Measurements from ENCODE around the gene C2orf80.

DNA sequence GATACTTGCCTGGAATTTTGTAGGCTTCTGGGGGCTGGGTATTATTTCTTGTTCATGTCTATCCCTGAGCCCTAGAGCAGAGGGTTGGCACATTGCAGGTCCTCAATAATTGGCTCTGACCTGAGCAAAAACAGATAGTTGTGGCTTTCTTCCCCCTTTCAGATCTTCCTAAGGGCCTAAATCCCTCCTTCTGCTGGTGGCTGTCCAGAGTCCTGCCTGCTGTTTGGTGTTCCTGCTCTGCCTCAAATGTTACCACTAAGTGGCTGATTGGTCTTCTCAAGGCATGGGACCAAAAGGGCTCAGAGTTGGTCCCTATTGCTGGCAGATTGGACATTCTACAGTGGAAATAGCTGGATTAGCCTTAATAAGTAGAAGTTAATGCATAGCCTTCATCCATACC is 42.8 kb downstream of the C2orf80 start:
- TF ChIP-seq, protein P1, sequence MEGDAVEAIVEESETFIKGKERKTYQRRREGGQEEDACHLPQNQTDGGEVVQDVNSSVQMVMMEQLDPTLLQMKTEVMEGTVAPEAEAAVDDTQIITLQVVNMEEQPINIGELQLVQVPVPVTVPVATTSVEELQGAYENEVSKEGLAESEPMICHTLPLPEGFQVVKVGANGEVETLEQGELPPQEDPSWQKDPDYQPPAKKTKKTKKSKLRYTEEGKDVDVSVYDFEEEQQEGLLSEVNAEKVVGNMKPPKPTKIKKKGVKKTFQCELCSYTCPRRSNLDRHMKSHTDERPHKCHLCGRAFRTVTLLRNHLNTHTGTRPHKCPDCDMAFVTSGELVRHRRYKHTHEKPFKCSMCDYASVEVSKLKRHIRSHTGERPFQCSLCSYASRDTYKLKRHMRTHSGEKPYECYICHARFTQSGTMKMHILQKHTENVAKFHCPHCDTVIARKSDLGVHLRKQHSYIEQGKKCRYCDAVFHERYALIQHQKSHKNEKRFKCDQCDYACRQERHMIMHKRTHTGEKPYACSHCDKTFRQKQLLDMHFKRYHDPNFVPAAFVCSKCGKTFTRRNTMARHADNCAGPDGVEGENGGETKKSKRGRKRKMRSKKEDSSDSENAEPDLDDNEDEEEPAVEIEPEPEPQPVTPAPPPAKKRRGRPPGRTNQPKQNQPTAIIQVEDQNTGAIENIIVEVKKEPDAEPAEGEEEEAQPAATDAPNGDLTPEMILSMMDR (IDR thresholded peaks at IDR 0.05): no peak
- no peak for TF ChIP-seq POLR2A (IDR thresholded peaks at IDR 0.05)
- no peak for TF ChIP-seq POLR2AphosphoS5 (IDR thresholded peaks at IDR 0.05)
- TF ChIP-seq EP300 (IDR thresholded peaks at IDR 0.05): no peak
